ENCODE data around the gene PARD3B. TPM values are rescaled to one million over a fixed set of nuclear protein-coding genes. Genes with fewer than 3 reads are reported as not detected.

PARD3B gene
- total RNA-seq, 1 donor from 2014 or later = not detected

DNA sequence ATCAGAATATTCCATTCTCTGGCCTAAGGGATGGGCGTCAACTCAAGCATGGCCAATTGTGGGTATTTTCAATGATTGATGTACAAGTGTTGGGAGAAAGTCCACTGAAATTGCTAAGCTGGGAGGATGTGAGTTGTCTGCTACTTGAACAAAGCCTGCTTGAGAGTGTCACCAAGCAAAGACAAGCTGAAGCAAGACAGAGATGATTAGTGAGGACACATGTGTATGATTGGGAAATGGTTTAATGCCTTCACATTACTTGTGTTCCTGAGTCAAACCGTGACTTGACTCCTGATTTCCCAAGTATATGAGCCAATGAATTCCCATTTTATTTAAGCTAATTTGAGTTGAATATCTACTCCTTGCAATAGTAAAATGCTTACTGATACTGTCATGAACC, 1113.3 kb downstream of the PARD3B start:
- intact Hi-C loops (cut with micrococcal nuclease) = no loop called here
- ChIA-PET CTCF (interaction anchor here (2.4 kb wide), 1 partner anchor 17 kb away, joined by 8 read pairs; no protein-coding TSS in a partner anchor), POLR2A (no interaction called here)
- peaks cover 10% of the 10 kb centered on the region for H3K27me3 Mint-ChIP-seq
- H3K36me3 Mint-ChIP-seq (ENCODE audit: low read depth) = no peaks in the 10 kb centered on the region
- ATAC-seq (ENCODE audit: low read depth) (no peak), DNase-seq (no peak)
- TF ChIP-seq, protein P1, sequence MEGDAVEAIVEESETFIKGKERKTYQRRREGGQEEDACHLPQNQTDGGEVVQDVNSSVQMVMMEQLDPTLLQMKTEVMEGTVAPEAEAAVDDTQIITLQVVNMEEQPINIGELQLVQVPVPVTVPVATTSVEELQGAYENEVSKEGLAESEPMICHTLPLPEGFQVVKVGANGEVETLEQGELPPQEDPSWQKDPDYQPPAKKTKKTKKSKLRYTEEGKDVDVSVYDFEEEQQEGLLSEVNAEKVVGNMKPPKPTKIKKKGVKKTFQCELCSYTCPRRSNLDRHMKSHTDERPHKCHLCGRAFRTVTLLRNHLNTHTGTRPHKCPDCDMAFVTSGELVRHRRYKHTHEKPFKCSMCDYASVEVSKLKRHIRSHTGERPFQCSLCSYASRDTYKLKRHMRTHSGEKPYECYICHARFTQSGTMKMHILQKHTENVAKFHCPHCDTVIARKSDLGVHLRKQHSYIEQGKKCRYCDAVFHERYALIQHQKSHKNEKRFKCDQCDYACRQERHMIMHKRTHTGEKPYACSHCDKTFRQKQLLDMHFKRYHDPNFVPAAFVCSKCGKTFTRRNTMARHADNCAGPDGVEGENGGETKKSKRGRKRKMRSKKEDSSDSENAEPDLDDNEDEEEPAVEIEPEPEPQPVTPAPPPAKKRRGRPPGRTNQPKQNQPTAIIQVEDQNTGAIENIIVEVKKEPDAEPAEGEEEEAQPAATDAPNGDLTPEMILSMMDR (IDR thresholded peaks at IDR 0.05) = no peak
- H3K4me3 Mint-ChIP-seq = no peak overlapping the region
- no peaks in the 10 kb centered on the region for H3K9me3 Mint-ChIP-seq
- no peak overlapping the region for H3K27ac Mint-ChIP-seq
- peaks cover 39% of the 10 kb centered on the region for H3K4me1 Mint-ChIP-seq

DNA sequence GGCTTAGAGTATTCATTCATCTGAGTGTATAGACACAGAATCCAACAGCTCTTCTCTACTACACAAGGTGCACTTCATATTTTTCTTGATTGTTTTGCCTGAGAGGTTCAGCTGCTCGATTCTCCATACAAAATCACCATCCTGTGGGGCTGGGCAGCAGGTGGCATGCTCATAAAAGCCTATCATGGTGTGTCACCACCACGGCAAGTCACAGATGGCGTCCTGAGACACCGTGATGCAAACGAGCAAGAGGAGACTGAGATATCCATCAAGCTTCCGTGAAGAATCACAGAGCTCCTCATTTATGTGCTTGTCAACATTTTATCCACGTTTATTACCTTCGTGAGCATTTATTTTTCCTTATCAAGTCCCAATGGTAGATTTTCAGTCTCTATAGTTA, 1114.6 kb downstream of the PARD3B start:
- TF ChIP-seq, protein P1 (IDR thresholded peaks at IDR 0.05) = no peak
- POLR2A ChIA-PET = no interaction called here
- peaks cover 7% of the 10 kb centered on the region for H3K27me3 Mint-ChIP-seq
- H3K4me1 Mint-ChIP-seq = peaks cover 39% of the 10 kb centered on the region
- CTCF ChIA-PET = interaction anchor here (0.7 to 2.4 kb wide), 2 partner anchors 16 to 19 kb away, joined by 3 to 8 read pairs; no protein-coding TSS in a partner anchor
- ATAC-seq (ENCODE audit: low read depth) (no peak), DNase-seq (no peak)
- H3K27ac Mint-ChIP-seq = no peak overlapping the region
- H3K4me3 Mint-ChIP-seq = no peak overlapping the region
- no peaks in the 10 kb centered on the region for H3K36me3 Mint-ChIP-seq (ENCODE audit: low read depth)
- intact Hi-C loops (cut with micrococcal nuclease) = no loop called here
- no peaks in the 10 kb centered on the region for H3K9me3 Mint-ChIP-seq

DNA sequence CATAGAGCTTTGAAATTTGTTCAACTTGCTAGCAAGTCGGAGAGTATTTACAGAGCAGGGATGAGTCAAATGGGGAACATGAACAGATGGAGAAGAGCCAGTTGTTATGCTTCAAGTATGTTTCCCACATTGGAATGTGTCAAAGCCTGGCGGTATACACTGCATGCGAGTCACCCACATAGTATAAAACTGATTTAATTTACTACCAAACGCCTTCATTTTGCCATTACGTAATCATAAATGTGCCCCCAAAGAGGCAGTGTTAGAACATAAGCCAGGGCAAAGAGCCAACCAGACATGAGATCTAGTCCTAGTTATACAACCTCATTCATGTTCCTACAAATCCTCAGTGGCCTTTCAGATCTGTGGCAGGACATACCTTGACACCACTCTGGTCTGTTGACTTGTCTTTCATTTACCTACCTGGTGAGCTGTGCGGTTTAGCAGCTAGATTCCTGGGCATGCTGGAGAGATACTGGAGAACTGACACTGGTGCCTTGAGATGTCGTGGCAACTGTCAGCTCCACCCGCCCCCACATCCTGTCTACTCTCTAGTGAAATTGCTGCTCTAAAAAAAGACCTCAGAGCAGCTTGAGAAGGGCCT, 1115.3 kb downstream of the PARD3B start:
- H3K27me3 Mint-ChIP-seq = peaks cover 7% of the 10 kb centered on the region
- DNase-seq (no peak), ATAC-seq (ENCODE audit: low read depth) (peak; percentile 62)
- CTCF ChIA-PET = interaction anchor here (0.9 kb wide), 1 partner anchor 15 kb away, joined by 6 read pairs; no protein-coding TSS in a partner anchor
- no peaks in the 10 kb centered on the region for H3K36me3 Mint-ChIP-seq (ENCODE audit: low read depth)
- H3K27ac Mint-ChIP-seq = no peak overlapping the region
- H3K9me3 Mint-ChIP-seq = no peaks in the 10 kb centered on the region
- peaks cover 39% of the 10 kb centered on the region for H3K4me1 Mint-ChIP-seq
- intact Hi-C loops (cut with micrococcal nuclease) = no loop called here
- peak overlapping the region; percentile 44 for H3K4me3 Mint-ChIP-seq
- TF ChIP-seq, protein P1 (IDR thresholded peaks at IDR 0.05) = no peak
- POLR2A ChIA-PET = interaction anchor here (1.1 to 1.3 kb wide), 2 partner anchors 21 to 52 kb away, joined by 3 to 4 read pairs; no protein-coding TSS in a partner anchor

DNA sequence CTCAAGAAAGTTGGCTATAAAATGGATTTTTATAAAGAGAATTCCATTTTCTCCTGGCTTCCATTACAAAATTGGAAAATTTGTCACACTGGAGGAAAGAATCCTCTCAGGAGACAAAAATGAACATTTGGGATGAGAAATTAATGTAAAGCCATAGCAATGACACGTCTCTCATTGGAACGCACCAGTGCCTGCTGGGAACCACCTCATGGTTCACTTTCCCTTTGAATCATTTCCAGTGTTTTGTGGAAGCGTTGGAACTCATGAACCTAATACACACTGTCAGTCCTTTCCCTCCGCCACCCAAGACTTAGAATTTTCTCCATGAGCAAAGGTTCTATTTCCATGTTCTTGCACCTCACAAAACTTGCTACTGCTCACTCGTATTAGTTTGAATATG, 1116.0 kb downstream of the PARD3B start:
- H3K4me3 Mint-ChIP-seq = no peak overlapping the region
- TF ChIP-seq, protein P1 (IDR thresholded peaks at IDR 0.05) = no peak
- no peak for ATAC-seq (ENCODE audit: low read depth)
- ChIA-PET CTCF (interaction anchor here (0.9 to 1.2 kb wide), 2 partner anchors 15 kb away, joined by 5 to 6 read pairs; no protein-coding TSS in a partner anchor), POLR2A (interaction anchor here (1.1 to 1.3 kb wide), 2 partner anchors 20 to 51 kb away, joined by 3 to 4 read pairs; no protein-coding TSS in a partner anchor)
- H3K9me3 Mint-ChIP-seq = no peaks in the 10 kb centered on the region
- no peak overlapping the region for H3K27ac Mint-ChIP-seq
- peaks cover 39% of the 10 kb centered on the region for H3K4me1 Mint-ChIP-seq
- DNase-seq = no peak
- H3K36me3 Mint-ChIP-seq (ENCODE audit: low read depth) = no peaks in the 10 kb centered on the region
- peaks cover 5% of the 10 kb centered on the region for H3K27me3 Mint-ChIP-seq
- intact Hi-C loops (cut with micrococcal nuclease) = no loop called here

DNA sequence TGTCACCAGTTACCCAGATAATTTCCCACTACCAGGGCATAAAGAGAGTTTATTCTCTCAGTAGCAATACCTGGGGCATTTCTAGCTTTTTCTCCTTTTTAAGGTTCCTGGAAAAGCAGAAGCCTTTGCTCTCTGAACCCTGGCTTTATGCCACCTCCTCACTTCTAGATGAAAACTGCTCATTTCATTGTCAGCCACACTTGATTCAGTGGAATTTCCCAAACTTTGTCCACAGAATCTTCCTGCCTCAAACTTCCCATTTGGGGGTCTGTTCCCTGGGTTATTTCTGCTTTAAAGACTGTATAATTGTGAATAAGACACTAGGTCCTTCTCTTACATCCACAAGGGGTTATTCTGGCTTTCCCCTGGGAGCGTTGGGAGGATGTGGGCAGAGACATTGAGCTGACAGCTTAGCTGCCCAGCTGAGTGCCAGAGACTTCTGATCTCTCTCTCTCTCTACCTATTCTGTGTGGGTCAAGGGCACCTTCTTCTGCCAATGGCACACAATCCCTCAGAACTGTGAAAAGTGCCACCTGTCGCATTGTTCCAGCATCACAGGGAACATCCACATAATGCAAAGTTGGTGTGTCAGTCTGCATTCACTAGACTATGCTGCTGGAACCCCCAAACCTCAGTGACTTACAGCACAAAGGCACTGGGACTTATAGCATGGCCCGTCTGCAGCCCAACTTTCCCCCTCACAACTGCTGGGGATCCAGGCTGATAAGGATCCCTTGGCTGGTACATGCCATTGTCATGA, 1117.1 kb downstream of the PARD3B start:
- intact Hi-C loops (cut with micrococcal nuclease) = no loop called here
- ChIA-PET CTCF (interaction anchor here (1.2 kb wide), 1 partner anchor 14 kb away, joined by 5 read pairs; no protein-coding TSS in a partner anchor), POLR2A (no interaction called here)
- H3K27me3 Mint-ChIP-seq = peaks cover 4% of the 10 kb centered on the region
- DNase-seq (no peak), ATAC-seq (ENCODE audit: low read depth) (peak; percentile 45)
- H3K9me3 Mint-ChIP-seq = peaks cover under 1% of the 10 kb centered on the region
- TF ChIP-seq, protein P1 (IDR thresholded peaks at IDR 0.05) = no peak
- peaks cover 39% of the 10 kb centered on the region for H3K4me1 Mint-ChIP-seq
- no peak overlapping the region for H3K27ac Mint-ChIP-seq
- H3K36me3 Mint-ChIP-seq (ENCODE audit: low read depth) = no peaks in the 10 kb centered on the region
- H3K4me3 Mint-ChIP-seq = no peak overlapping the region

Data from activated B cell treated with CpG ODN at 0.5 μM for 24 hours (primary cell).